ENCODE results near the gene CYP2S1. TPM values are rescaled to one million over a fixed set of nuclear protein-coding genes. Genes with fewer than 3 reads are reported as not detected.
A peak's percentile ranks its signal among the peaks of the same experiment; 100 is the strongest.
"Not testable (repeated sequence)": the region's sequence is repeated elsewhere in the genome, so short reads cannot be mapped to it uniquely, and the experiment has no call there.

CYP2S1 gene
- total and polyA plus RNA-seq, 8 donors: 2.6 to 22.5 (median 4.2) TPM

DNA sequence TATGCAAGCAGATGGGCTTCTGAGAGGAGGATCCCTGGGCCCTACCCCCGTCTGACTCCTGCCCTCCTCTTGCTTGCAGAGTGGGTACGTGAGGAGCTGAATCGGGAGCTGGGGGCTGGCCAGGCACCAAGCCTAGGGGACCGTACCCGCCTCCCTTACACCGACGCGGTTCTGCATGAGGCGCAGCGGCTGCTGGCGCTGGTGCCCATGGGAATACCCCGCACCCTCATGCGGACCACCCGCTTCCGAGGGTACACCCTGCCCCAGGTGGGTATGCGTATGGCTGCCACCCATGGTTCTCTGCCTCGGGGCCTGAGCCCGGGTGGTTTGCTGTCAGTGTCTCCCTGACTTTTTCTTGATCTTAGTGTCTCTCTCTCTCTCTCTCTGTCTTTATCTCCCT lies 10.4 kb downstream of the CYP2S1 start:
- Histone ChIP-seq H3K36me3 (no peaks in the 10 kb centered on the region), H3K4me1 (no peaks in the 10 kb centered on the region), H3K9me3 (no peaks in the 10 kb centered on the region), H3K27me3 (no peaks in the 10 kb centered on the region), H3K27ac (no peak overlapping the region), H3K4me3 (no peak overlapping the region)
- DNase-seq (no peak), ATAC-seq (no peak)
- intact Hi-C loops (cut with DNase I): loop anchor here in 1 of 2 donors (5.0 kb wide), 1 partner anchor 59 kb away; the partner anchor contains the start of gene HNRNPUL1
- TF ChIP-seq, protein P1, sequence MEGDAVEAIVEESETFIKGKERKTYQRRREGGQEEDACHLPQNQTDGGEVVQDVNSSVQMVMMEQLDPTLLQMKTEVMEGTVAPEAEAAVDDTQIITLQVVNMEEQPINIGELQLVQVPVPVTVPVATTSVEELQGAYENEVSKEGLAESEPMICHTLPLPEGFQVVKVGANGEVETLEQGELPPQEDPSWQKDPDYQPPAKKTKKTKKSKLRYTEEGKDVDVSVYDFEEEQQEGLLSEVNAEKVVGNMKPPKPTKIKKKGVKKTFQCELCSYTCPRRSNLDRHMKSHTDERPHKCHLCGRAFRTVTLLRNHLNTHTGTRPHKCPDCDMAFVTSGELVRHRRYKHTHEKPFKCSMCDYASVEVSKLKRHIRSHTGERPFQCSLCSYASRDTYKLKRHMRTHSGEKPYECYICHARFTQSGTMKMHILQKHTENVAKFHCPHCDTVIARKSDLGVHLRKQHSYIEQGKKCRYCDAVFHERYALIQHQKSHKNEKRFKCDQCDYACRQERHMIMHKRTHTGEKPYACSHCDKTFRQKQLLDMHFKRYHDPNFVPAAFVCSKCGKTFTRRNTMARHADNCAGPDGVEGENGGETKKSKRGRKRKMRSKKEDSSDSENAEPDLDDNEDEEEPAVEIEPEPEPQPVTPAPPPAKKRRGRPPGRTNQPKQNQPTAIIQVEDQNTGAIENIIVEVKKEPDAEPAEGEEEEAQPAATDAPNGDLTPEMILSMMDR (IDR thresholded peaks at IDR 0.05): no peak

DNA sequence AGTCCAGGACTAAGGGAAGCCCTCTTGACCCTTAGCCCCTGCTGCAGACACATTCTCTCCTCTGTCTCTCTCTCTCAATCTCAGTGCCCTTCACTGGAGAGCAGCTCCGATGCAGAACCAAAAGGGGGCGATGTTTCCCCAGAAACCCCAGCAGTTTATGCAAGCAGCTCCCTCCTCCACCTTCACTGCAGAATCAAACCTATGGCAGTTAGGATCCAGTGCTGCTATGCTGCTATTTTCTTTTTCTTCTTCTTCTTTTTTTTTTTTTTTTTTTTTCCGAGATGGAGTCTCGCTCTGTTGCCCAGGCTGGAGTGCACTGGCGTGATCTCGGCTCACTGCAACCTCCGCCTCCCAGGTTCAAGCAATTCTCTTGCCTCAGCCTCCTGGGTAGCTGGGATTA lies 11.3 kb downstream of the CYP2S1 start:
- H3K9me3 ChIP-seq, H3K27ac ChIP-seq, H3K27me3 ChIP-seq, H3K4me3 ChIP-seq, H3K36me3 ChIP-seq, H3K4me1 ChIP-seq: not testable (repeated sequence)
- DNase-seq (peak in 2 of 4 donors; percentile 83 to 90), ATAC-seq (peak; percentile 99)
- intact Hi-C loops (cut with DNase I): loop anchor here in 1 of 2 donors (5.0 kb wide), 1 partner anchor 58 kb away; the partner anchor contains the start of gene HNRNPUL1
- TF ChIP-seq, protein P1 (IDR thresholded peaks at IDR 0.05): peak; percentile 63 to 86

DNA sequence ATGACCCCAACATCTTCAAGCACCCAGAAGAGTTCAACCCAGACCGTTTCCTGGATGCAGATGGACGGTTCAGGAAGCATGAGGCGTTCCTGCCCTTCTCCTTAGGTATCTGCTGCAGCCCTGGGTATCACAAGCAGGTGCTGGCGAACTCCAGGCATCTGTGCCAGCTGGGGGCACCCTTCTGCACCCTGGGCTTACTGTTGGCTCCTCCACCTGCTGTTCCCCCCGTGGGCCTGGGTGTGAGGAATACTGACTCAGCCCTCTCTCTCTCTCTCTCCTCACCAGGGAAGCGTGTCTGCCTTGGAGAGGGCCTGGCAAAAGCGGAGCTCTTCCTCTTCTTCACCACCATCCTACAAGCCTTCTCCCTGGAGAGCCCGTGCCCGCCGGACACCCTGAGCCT lies 13.0 kb downstream of the CYP2S1 start:
- intact Hi-C loops (cut with DNase I): loop anchor here in 1 of 2 donors (5.0 kb wide), 1 partner anchor 101 kb away; no protein-coding TSS in a partner anchor
- Histone ChIP-seq H3K4me3 (no peak overlapping the region), H3K36me3 (no peaks in the 10 kb centered on the region), H3K9me3 (no peaks in the 10 kb centered on the region), H3K4me1 (no peaks in the 10 kb centered on the region), H3K27me3 (no peaks in the 10 kb centered on the region), H3K27ac (no peak overlapping the region)
- ATAC-seq: no peak
- TF ChIP-seq, protein P1 (IDR thresholded peaks at IDR 0.05): no peak
- DNase-seq: no peak

DNA sequence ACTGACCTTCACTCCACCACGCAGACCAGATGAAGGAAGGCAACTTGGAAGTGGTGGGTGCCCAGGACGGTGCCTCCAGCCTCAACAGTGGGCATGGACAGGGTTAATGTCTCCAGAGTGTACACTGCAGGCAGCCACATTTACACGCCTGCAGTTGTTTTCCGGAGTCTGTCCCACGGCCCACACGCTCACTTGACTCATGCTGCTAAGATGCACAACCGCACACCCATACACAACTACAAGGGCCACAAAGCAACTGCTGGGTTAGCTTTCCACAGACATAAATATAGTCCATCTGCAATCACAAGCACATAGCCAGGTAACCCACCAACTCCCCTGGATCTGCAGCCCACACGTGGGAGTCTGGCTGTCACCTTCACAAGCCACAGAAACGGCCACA lies 13.4 kb downstream of the CYP2S1 start:
- no peaks in the 10 kb centered on the region for H3K9me3 ChIP-seq
- ATAC-seq: no peak
- no peak overlapping the region for H3K27ac ChIP-seq
- H3K27me3 ChIP-seq: no peaks in the 10 kb centered on the region
- no peaks in the 10 kb centered on the region for H3K36me3 ChIP-seq
- no peaks in the 10 kb centered on the region for H3K4me1 ChIP-seq
- DNase-seq: no peak
- no peak overlapping the region for H3K4me3 ChIP-seq
- TF ChIP-seq, protein P1 (IDR thresholded peaks at IDR 0.05): no peak
- intact Hi-C loops (cut with DNase I): loop anchor here in 1 of 2 donors (5.0 kb wide), 1 partner anchor 101 kb away; no protein-coding TSS in a partner anchor

DNA sequence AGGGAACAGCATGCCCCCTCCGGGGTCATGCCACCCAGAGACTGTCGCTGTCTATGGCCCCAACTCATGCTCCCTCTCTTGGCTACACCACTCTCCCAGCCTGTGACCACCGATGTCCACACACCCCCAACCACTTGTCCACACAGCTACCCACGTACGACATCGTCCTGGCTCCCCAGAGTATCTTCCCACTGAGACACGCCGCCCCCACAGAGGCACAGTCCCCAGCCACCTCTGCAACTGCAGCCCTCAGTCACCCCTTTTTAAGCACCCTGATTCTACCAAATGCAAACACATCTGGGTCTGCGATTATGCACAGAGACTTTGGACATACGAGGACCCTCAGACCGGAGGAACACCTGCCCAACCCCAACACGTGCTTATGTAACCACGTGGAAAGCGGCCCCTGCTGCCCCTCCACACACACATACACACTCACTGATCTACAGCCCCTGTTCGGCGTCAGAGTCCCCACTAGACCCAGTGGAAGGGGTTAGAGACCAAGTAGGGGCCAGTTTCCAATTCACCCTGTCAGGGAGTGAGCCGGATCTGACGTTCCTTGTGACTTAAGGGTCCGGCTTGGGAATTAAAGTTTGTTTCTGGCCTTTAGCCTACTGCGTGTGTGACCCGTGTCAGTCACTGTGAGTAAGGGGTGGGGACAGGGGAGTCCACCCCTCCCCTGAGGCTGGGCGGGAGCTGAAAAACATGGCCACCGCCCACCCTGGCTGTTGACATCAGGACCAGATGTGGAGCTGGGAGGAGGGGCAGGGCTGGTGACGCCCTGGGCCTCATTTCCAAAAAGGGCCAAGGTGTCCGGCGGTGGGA lies 14.1 kb downstream of the CYP2S1 start:
- no peaks in the 10 kb centered on the region for H3K36me3 ChIP-seq
- H3K4me3 ChIP-seq: no peak overlapping the region
- TF ChIP-seq, protein P1 (IDR thresholded peaks at IDR 0.05): no peak
- DNase-seq (peak in 1 of 4 donors; percentile 36), ATAC-seq (no peak)
- H3K27me3 ChIP-seq: no peaks in the 10 kb centered on the region
- no peaks in the 10 kb centered on the region for H3K4me1 ChIP-seq
- no peaks in the 10 kb centered on the region for H3K9me3 ChIP-seq
- intact Hi-C loops (cut with DNase I): loop anchor here in 1 of 2 donors (5.0 kb wide), 1 partner anchor 100 kb away; no protein-coding TSS in a partner anchor
- H3K27ac ChIP-seq: no peak overlapping the region

All from left lung (tissue), 10 donors.